Erythroblast (primary cell): ENCODE data around the gene ANKRD49.

Experiments
- DNase-seq, 2 experiments: peaks; one replicate each; lab custom pipeline; 2025; lab: John Stamatoyannopoulos, UW
- GATA1 ChIP-seq: IDR thresholded peaks from 2 replicates; pipeline ENCODE4 v1.6.1; 2011; ENCODE audit warnings: low read depth, mild to moderate bottlenecking, control low read depth, low read length, moderate library complexity
- POLR2A ChIP-seq: IDR thresholded peaks from 2 replicates; pipeline ENCODE4 v1.6.1; 2011; ENCODE audit warnings: mild to moderate bottlenecking, low read length

ANKRD49 gene, protein sequence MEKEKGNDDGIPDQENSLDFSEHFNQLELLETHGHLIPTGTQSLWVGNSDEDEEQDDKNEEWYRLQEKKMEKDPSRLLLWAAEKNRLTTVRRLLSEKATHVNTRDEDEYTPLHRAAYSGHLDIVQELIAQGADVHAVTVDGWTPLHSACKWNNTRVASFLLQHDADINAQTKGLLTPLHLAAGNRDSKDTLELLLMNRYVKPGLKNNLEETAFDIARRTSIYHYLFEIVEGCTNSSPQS

DNA sequence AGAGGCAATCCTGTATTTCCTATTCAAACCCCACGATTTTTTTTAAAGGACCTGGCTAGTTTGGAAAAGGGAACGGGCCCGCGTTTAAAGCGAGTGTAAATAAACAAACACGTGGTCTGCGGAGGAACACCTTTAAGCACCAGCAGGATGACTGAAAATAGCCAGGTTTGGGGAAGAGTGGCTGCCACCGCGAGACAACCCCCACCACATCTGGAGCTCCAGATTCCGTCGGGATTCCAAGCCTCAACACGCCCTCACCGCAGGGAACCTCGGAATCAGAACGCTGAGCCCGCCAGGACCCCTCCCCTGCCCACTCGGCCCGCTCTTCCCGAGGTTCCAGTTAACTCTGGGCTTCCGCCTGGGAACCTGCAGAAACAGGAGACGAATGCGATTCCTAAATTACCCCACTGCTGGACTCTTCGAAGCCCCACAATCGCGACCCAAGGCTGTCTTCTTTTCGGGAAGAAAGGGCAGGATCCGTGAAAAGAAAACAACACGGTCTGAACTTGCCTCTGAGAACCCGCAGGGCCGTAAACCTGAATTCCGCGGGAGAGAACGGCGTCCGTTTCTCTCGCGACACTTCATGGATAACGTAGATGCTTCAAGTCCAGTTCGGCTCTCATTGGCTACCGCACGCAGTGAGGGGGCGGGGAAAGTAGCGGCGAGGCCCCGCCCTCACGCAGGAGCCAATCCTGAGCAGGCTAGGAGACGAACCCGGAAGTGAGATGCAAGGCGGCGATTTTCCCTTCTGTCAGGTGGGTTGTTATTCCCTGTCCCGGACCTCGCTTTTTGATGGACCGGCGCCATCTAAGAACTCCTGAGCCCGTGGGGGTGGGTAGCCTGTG is at the start of gene ANKRD49, which contains the start of gene MRE11:
TSS of gene ANKRD49 (plus strand) at position 704 of the 845 bp plus-strand sequence. CDS start 2,710 bp downstream, outside the sequence.
TSS of gene MRE11 (minus strand) at position 564 of the 845 bp plus-strand sequence. CDS start 1,043 bp downstream, outside the sequence.
- TF ChIP-seq GATA1 (no peak), POLR2A (peak; percentile 93)
- DNase-seq, result peak; percentile 99

DNA sequence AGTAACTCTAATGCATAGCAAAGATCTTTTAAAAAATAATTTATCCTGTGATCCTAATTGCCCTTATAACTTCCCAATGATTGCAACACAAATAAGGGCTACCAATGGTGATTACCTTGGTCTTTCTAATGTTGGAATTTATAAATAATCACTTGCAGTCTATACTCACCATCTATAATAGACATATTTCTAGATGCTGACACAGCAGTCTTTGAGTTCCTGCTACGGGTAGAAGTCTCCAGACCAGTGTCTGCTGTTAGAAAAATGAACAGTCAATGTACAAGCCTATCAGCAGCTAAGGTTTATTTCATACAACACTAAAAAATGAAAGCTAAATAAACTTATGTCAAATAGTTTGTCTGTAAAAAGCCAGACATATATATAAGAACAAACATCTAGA is 48.1 kb upstream of the ANKRD49 start:
- DNase-seq, result no peak
- TF ChIP-seq POLR2A, result no peak

DNA sequence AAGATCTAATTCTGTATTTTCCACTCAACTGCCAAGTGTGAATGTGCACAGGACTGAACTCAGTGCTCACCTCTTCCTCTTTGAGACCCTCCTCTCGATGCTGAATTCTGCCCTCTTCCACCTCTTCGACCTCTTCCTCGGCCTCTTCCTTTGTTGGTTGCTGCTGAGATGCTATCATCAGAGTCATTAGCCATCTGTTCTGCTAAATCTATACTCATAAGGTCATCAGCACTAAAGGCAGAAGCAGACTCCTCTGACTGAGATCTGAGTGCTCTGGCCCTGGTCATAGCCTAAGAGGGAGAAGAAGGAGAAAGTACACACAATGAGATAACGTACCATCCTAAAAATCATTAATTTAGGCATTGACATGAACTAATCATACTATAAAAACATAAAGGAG is 46.6 kb upstream of the ANKRD49 start:
- no peak for DNase-seq
- no peak for TF ChIP-seq GATA1
- no peak for TF ChIP-seq POLR2A

DNA sequence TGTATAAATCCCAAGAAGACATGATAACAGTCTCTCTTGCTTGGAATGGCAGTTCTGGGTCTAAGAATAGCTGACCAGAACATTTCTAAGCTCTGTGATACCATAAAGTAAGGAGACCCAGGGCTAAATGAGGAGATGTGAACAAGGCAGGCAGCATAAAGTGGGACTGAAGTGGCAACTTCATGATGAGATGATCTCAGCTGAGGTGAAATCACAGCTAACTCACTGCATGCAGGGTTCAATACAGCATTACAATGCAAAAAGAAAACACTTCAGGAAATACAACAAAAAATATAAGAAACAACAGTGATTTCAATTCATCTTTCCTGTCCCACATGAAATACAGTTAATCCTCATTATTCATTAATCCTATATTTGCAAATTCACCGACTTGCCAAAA is 44.8 kb upstream of the ANKRD49 start:
- TF ChIP-seq POLR2A, result no peak
- DNase-seq, result no peak

DNA sequence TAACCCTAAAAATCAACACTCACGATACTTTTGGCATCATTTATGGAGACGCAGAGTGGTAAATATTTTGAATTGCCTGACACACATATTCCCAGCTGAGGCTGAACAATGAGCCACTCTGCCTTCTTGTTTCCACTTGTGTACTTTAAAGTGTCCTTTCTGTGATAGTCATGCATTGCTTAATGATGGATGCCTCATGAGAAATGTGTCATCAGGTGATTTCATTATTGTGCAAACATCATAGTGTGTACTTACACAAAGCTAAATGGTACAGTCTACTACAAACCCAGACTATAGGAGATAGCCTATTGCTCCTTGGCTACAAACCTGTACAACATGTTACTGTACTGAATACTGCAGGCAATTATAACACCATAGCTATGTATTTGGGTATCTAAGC is 44.3 kb upstream of the ANKRD49 start:
- TF ChIP-seq GATA1, result no peak
- no peak for TF ChIP-seq POLR2A
- peak in 1 of 2 experiments; percentile 4 for DNase-seq

DNA sequence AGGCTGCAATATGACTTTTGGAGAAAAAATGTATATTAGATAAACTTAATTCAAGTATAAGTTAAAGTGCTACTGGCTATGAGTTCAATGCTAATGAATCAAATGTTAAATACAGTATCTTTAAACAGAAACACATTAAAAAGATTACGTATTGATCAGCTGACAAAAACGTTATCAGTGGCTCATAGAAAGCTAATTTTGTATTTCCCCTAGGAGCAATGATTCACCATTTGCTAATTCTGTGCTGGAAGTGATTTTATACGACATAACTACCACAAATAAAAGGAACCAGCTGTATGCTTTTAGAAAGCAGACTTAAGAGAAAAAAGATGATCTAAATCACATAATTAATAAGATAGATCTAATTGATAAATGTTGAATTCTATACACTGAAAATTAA is 43.7 kb upstream of the ANKRD49 start:
- TF ChIP-seq POLR2A (no peak), GATA1 (no peak)
- no peak for DNase-seq

DNA sequence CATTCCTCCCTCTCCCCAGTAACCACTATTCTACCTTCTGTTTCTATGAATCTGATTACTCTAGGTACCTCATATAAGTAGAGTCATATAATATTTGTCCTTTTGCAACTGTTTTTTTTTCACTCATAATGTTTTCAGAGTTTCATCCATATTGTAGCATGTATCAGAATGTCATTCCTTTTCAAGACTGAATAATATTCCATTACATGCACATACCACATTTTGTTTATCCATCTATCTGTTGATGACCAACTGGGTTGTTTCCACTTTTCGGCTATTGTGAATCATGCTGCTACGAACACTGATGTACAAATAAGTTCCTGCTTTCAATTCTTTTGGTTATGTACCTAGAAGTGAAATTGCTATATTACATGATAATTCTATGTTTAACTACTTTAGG is 40.8 kb upstream of the ANKRD49 start:
- no peak for DNase-seq
- no peak for TF ChIP-seq GATA1
- TF ChIP-seq POLR2A, result no peak

DNA sequence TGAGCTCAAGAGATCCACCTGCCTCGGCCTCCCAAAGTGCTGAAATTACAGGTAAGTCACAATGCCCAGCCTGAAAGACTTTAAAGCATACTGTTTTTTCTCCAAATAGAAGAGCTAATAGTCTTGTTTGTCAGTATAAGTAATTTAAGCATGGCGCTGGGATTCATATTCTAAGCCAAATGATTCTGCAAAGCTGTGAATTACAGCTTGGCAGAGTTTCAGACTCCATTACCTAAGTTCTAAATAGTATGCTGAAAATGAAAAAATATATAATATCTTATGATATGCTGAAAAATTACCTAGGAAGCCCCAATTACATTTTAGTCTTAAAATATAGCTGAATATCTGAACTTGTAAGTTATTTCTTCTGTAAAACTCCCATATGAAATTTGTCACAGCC is 39.5 kb upstream of the ANKRD49 start:
- DNase-seq, result no peak
- TF ChIP-seq GATA1, result no peak
- no peak for TF ChIP-seq POLR2A

DNA sequence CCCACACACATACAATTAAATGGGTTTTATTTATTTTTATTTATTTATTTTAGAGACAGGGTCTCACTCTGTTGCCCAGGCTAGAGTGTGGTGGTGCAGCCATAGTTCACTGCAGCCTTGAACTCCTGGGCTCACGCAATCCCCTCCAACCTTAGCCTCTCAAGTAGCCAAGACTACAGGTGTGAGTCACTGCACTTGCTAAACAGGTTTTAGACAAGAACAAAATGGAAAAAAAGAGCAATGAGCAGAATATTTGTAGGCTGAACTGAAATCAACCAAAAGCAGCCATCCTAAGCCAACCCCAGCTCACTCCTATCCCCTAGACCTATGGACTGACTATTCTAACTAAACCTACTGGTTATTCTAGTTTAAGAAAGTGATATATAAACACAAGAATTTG is 37.9 kb upstream of the ANKRD49 start:
- TF ChIP-seq GATA1 (no peak), POLR2A (no peak)
- DNase-seq, result no peak

DNA sequence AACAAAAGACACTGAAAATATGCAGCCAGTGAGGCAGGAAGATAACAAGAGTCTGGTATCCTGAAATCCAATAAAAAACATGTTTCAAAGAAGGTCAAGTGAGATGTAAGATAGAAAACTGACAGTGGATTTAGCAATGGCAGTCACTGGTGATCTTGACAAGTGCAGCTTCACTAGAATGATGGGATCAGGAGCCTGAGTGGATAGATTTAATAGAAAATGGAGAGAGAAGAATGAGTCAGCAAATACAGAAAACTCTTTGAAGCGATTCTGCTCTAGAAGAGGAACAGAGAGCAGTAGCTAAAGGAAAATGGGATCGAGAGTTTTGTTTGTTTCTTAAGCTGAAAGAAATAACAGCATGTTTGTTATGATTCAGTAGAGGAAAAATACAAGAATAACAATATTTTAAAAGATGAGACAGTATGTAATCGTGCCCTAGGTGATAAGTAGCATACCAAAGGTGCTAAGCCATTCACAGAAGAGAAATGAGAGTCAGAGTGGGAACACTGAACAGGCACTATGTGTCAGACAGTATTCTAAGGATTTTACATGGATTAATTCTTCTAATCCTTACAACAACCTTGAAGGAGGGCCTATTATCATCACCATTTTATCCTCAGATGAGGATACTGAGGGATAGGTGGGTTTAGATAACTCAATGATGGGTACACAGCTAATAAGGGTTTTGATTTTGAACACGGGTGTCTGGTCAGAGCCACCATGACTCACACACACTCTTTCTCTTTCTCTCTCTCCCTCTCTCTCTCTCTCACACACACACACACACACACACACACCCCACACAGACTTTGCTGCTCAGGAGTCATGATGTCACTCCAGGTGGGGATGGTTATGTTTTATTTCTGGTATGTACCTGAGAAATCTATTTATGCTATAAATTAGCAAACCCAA is 36.4 kb upstream of the ANKRD49 start:
- TF ChIP-seq POLR2A, result no peak
- DNase-seq, result peak in 1 of 2 experiments; percentile 5

DNA sequence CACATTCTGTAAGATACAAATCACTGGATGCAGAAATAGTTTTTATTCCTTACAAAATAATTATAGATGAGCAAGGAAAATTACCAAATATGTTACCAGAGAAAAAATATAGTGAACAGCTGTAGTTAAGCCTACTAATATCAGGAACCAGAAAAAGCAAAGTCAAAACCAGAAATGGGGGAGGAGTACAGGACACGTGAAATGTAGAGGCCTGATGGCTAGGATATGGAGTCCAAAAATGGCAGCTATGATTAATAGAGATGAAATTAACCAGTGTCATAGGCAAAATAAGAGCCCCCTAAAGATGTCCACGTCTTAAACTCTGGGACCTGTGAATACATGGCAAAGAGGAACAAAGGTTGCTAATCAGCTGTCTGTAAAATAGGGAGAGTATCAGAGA is 34.2 kb upstream of the ANKRD49 start:
- no peak for TF ChIP-seq GATA1
- TF ChIP-seq POLR2A, result no peak
- DNase-seq, result no peak

DNA sequence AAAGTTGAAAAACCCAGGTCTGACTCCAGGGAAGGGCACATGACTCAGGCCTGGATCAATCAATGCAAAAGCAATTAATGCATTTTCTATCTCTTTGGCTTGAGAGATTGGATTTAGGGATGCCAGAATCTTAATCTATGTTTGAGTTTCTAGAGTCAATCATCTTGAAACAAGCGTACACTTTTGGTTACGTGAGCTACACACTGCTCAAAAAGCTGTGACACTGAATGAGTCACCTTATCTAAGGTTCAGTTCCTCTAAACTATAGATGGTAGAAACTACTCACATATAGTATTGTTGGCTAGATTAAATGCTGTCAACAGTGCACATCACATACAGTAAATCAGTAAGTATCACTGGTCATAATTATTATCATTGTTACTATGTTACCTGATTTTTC is 24.4 kb upstream of the ANKRD49 start:
- TF ChIP-seq GATA1 (no peak), POLR2A (no peak)
- DNase-seq, result no peak

DNA sequence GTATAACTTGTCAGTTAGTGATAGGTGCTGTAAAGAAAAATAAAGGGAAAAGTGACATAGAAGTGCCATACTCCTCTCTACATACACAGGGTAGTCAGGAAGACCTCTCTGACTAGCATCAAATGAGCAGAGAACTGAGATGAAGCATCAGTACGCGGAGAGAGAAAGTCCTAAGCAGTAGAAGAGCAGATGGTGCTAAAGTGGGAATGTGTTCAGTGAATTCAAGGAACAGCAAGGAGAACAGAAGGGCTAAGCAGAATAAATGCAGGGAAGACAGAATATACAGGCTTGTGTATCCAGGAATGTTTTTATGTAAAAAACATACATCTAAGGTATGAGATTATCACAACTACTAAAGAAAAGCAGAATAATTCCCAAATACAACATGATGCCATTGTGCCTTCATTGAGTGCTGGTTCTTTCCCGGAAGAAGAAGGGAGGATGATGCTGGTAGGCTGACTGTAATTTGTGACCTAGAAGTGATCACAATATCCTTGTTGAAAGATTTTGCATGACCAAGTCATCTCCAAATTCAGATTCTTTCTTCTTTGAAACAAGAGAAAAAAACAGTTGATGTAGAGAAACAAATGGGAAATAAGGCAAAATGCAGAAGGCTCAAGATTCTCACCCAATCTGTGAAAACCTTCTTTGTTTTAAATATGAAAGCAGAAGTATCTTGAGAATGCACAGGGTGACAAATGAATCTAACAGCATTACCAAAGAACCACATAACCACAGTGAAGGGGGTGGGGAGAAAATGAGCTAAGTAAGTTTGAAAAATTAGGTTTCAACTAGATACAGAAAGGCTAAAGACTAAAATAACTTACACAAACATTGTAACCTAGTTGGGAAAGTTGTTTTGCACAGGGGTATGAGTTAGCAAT is 20.6 kb upstream of the ANKRD49 start:
- DNase-seq, result no peak
- no peak for TF ChIP-seq GATA1
- TF ChIP-seq POLR2A, result no peak
